T-helper 2 cell (primary cell): ENCODE measurements around the gene ABHD17C.

Experiments used
- DNase-seq, 5 experiments: peaks; one replicate each; pipeline versions ENCODE4 v3.0.0 to v3.0.0-alpha.2; 2012 to 2022

The ABHD17C gene

GRCh38 chr15:80689716-80690115 is 5.4 kb upstream of the ABHD17C start:
- no peak for DNase-seq

DNA sequence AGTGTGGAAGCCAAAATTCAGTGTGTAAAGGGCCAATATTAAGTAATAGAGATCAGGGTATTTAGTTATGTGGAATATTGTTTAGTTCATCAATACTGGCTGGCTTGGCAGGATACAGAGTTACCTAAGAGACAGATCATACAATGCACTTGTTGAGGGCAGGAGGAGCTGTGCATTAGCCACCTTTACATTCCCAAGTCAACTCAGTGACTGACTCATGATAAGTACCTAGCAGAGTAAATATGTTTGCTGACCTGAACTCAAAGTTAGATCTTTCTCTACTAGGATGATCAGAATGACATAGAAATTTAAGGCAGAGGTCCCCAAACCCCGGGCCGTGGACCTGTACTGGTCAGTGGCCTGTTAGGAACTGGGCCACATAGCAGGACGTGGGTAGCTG is 3.5 kb upstream of the ABHD17C start:
- DNase-seq = no peak

GRCh38 chr15:80693682-80694610 is 1.2 kb upstream of the ABHD17C start:
- DNase-seq = peak in 1 of 5 experiments; percentile 30

DNA sequence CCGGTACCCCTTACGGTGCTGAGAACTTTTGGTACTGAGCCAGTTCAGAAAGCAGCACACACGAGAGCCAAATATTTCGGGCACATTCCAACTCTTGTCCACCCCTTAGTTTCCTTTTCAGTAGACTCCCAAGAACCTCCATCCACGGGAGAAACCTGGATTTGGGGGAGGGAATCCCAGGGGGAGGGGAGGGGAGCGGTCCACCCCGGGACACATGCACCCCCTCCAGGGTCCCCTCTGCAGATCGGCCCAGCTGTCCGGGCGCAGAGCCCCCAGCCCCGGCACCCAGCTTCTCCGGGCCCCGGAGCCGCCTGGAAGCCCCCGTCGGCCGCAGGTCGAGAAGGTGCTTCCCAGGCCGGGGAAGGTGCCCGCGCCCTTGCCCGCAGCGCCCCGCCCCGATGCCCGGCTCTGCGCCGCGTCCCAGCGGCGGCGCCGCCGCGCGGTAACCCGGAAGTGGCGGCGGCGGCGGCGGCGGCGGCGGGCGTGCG is 455 bp upstream of the ABHD17C start:
- DNase-seq = peak in 3 of 5 experiments; percentile 12 to 24 (median 16)

- DNase-seq = peak in 2 of 5 experiments; percentile 17 to 41
These were observed 976 bp downstream of the ABHD17C start for GRCh38 chr15:80695911-80696661.

DNA sequence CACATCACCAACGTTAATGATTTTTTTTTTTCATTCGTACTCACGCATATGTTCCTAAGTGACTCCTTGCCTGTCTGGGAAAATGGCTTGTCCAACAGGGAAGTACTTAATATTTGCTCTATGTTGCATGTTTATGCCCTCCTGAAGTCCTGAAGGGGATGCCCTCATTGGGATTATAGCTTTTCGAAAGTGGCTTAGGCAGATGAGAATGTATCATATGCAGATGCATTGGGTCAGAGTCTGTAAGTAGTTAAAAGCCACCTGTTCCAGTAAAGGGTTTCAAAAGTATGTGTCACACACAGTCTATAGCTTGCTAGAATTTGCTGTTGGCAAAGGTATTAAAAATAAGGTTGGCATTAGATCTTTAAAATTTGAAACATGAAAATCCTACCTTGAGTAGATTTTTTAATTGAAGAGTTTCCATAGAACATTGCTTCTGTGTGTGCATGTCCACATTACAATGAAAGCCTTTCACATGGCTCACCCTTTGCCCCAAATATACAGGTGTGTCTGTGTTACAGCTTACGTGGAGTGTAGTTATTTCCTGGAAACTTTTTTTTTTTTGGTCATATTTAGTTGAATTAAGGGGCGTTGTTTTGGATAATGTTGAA is 2.1 kb downstream of the ABHD17C start:
- no peak for DNase-seq

DNA sequence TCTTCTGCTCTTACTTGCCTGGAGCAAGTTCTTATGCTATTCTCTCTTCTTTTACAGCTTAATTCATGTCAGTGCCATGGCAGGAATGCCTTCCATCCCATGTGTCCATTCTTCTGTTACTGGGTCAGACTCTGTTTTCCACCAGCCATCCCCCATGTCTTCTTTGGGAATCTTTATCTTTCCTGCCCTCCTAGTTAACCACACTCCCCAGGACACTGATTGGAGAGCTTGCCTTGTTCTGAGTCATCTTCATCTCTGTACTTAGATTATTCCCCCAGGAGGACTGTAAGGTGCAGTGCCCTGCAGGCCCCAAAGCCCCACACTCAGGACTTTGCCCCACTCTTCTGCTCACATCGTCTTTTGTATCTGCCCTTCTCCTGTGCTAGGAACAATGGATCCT is 3.6 kb downstream of the ABHD17C start:
- DNase-seq = no peak

- no peak for DNase-seq
These were observed 4.9 kb downstream of the ABHD17C start for GRCh38 chr15:80699981-80700380.

DNA sequence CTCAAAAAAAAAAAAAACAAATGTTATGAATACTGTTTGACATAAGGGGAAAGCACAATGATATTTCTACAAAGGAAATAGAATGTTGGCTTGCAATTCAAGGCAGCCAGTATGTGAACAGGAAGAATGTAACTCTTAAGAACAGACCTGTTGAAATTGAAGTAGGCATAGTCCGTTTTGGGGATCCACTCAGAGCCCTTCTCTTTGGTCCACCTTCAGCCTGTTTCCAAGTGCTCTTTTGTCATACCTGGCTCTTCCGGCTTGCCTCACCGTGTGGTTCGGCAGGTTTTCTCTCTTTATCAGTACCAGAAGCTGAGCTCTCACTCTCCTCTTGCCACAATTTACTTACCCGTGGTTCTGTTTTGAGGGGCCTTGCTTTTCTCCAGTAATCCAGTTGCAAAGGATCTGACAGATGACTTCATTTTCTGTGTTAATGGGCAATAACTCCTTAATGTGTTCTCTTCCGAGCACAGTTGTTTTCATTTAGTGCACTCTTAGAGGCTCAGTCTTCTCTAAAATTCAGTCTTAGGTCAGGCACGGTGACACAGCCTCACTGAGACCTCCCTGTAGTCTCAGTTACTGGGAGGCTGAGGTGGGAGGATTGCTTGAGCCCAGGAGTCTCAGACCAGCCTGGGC is 6.7 kb downstream of the ABHD17C start:
- no peak for DNase-seq

- no peak for DNase-seq
These were observed 8.0 kb downstream of the ABHD17C start for GRCh38 chr15:80703081-80703480.

GRCh38 chr15:80703965-80704364 is 8.9 kb downstream of the ABHD17C start:
- DNase-seq = peak in 1 of 5 experiments; percentile 31

GRCh38 chr15:80706161-80706560 is 11.1 kb downstream of the ABHD17C start:
- DNase-seq = no peak

DNA sequence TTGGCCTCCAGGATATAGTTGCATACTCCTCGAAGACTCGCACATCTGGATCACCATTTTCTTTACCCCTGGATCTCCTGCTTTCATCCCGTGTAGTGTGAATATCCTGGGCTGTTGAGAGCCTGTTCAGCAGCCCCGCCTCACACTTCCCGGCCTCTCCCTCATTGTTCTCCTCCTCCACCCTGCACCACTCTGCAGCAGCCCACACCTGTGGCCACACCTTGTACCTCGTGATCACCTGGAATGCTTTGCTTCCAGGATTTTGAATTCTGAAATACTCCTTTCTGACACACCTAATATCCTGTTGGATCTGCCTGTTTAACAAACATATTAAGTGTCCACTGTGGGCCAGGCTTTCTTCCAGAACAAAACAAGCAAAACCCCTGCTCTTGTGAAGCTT is 14.4 kb downstream of the ABHD17C start:
- no peak for DNase-seq

DNA sequence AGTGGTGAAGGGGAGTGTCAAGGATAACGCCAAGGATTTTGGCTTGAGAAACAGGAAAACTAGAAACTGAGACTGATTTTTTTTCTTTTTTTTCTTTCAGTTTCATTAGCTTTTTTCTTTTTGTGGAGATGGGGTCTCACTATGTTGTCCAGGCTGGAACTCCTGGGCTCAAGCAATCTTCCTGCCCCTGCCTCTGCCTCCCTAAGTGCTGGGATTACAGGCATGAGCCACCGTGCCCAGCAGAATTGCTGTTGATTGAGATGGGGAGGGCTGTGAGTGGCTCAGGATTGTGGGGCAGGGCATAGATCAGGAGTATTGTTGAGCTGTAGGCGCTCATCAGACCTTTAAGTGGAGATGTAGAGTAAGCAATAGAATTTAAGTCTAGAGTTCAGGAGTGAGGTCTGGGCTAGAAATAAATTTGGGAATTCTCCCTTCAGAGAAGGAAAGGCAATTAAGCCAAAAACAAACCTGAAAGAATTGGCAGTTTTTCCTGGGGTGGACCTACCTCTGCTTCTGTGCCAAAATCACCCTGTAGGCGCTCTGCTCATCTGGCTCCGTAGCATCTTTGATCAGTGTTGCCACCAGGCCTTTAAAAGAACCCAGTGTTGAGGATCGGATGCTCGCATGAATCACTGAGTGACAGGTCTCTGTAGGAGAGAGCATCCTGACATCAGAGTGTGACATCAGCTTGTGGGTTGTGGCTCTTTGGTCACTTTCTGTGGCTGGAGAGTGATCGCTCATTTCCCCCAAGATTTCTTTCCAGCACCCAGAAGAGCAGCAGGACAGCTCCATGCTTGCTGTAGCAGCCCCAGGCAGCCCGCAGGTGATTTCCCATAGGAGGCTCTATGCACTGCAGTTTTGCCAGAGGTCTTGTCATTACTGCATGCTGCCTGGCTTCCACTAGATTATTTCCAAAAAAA is 15.8 kb downstream of the ABHD17C start:
- DNase-seq = peak in 1 of 5 experiments; percentile 49

- no peak for DNase-seq
These were observed 16.8 kb downstream of the ABHD17C start for GRCh38 chr15:80711886-80712285.

- no peak for DNase-seq
These were observed 17.8 kb downstream of the ABHD17C start for GRCh38 chr15:80712956-80713355.

DNA sequence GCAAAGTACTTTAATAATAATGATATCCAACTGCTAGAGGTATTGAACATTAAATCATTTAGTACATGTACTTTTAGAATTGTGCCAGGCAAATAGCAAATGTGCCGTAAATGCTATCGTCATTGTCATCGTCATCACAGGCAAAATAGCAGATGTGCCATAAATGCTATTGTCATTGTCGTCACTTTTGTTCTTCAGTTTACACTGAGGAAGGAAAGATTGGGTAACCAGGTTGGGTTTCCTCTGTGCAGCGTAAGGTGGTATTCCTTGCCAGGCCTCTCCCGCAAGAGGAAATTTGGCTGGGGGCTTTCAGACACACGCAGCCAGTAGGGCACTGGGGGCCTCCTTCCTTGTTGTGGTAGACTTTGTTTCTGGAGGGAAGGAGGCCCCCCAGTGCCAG is 26.4 kb downstream of the ABHD17C start:
- DNase-seq = no peak

DNA sequence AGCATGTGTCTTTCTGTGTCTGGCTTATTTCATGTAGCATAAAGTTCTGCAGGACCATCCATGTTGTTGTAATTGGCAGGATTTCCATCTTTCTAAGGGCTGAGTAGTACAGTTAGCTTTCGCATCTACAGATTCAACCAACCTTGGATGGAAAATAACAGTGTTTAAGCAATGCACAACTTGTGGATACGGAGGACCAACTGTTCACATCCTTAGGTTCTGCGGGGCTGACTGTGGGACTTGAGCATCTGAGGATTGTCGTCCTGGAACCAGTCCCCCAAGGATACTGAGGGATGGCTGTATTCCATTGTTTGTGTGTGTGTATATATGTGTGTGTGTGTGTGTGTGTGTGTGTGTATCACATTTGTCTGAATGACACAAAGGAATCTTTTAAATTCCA is 27.7 kb downstream of the ABHD17C start:
- DNase-seq = no peak

GRCh38 chr15:80727196-80727595 is 32.1 kb downstream of the ABHD17C start:
- no peak for DNase-seq

DNA sequence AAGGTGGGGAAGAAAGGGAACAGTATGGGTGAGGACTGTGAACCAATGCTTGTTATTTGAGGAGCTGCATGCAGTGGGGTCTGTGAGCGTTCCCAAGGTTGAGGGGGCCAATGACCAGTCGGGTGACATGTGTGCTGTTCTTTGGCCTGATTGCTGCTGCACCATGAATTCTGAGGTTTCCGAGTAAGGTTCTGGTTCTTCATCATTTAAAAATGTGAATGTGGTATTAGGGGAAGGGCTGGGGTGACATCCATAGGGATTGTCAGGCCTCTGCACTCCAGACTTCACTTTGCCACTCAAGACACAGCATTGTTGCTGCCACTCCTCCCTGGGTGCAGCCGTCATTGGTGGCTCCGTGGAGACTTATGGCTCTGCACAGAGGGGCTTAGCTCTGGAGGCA is 32.5 kb downstream of the ABHD17C start:
- DNase-seq = no peak

DNA sequence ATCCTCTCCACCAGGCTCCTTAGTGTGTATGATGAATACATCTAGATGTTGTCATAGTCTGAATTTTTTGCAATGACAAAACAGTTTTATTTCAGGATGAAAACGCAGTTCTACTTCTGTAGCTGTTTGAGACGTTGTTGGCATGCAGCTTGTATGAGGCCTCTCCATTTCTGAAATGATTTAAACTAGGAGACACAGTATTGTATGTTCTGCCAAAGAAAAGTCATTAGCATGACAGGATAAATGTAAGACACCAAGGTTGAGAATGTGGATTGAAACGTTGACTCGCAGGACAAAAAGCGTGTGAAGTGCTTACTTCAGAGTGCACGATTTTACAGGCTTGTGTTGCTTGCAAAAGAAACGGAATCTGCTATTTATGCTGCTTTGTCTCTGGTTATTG is 35.3 kb downstream of the ABHD17C start:
- DNase-seq = no peak

- no peak for DNase-seq
These were observed 35.8 kb downstream of the ABHD17C start for GRCh38 chr15:80730926-80731325.
